Endothelial cell (in vitro differentiated cells): ENCODE results near the gene CD36. TPM values are rescaled to one million over a fixed set of nuclear protein-coding genes. Genes with fewer than 3 reads are reported as not detected.

Experiments used
- DNase-seq: peaks from one replicate; pipeline ENCODE4 v3.0.0; 2021; ENCODE audit warnings: low spot score
- H3K27ac Mint-ChIP-seq: one replicate; pipeline ENCODE4 v1.8.0; 2021; ENCODE audit warnings: mixed read lengths, inconsistent platforms; ENCODE audit not compliant: unreplicated experiment
- H3K27me3 Mint-ChIP-seq: one replicate; pipeline ENCODE4 v1.8.0; 2021; ENCODE audit warnings: mild to moderate bottlenecking, moderate library complexity, mixed read lengths, inconsistent platforms; ENCODE audit not compliant: unreplicated experiment
- H3K36me3 Mint-ChIP-seq: one replicate; pipeline ENCODE4 v1.8.0; 2021; ENCODE audit warnings: mild to moderate bottlenecking, low read depth, mixed read lengths, inconsistent platforms; ENCODE audit not compliant: unreplicated experiment
- H3K4me1 Mint-ChIP-seq: one replicate; pipeline ENCODE4 v1.8.0; 2021; ENCODE audit warnings: mild to moderate bottlenecking, mixed read lengths, inconsistent platforms; ENCODE audit not compliant: unreplicated experiment
- H3K4me3 Mint-ChIP-seq: one replicate; pipeline ENCODE4 v1.8.0; 2021; ENCODE audit warnings: mild to moderate bottlenecking, mixed read lengths, inconsistent platforms; ENCODE audit not compliant: unreplicated experiment
- H3K9me3 Mint-ChIP-seq: one replicate; pipeline ENCODE4 v1.8.0; 2021; ENCODE audit warnings: mixed read lengths, inconsistent platforms; ENCODE audit not compliant: unreplicated experiment
- total RNA-seq: library from RNA; stranded (reverse); fragmentation: NEBNext Ultra II Directional; extraction: Animal tissue kit (Norgen Biotek cat#: 25700); gene quantifications from one replicate; pipeline ENCODE4 v1.2.1, GENCODE V29; 2021; ENCODE audit not compliant: unreplicated experiment
- TF ChIP-seq, protein P1 (sequence below): fragments of 200-600 bp; sonication (generic); IDR thresholded peaks from one replicate; pipeline ENCODE4 v1.5.0; 2021; ENCODE audit warnings: antibody characterized with exemption; ENCODE audit not compliant: unreplicated experiment

The CD36 gene
- total RNA-seq, 1 donor from 2014 or later = 3.8 TPM

DNA sequence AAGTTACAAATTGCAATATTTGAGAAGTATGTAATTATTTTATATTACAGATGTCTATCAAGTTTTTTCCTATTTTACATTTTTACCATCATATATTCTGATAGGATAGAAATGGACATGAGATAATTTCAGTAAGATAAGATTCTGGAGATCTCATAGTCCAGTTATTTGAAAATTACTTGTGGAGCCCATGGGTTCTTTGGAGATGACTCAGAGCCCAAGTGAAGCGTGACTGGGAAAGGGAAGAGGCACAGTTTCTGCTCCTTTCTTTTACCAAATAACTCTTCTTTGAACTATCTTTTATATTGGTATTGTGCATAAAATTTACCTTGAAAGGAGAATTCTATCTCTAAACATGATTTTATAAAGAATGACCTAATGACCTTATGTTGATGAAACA lies 2.4 kb downstream of the CD36 start:
- Mint-ChIP-seq H3K4me1 (peaks cover 30% of the 10 kb centered on the region), H3K36me3 (no peaks in the 10 kb centered on the region), H3K27ac (no peak overlapping the region), H3K9me3 (no peaks in the 10 kb centered on the region), H3K4me3 (no peak overlapping the region), H3K27me3 (peaks cover 2% of the 10 kb centered on the region)
- TF ChIP-seq, protein P1, sequence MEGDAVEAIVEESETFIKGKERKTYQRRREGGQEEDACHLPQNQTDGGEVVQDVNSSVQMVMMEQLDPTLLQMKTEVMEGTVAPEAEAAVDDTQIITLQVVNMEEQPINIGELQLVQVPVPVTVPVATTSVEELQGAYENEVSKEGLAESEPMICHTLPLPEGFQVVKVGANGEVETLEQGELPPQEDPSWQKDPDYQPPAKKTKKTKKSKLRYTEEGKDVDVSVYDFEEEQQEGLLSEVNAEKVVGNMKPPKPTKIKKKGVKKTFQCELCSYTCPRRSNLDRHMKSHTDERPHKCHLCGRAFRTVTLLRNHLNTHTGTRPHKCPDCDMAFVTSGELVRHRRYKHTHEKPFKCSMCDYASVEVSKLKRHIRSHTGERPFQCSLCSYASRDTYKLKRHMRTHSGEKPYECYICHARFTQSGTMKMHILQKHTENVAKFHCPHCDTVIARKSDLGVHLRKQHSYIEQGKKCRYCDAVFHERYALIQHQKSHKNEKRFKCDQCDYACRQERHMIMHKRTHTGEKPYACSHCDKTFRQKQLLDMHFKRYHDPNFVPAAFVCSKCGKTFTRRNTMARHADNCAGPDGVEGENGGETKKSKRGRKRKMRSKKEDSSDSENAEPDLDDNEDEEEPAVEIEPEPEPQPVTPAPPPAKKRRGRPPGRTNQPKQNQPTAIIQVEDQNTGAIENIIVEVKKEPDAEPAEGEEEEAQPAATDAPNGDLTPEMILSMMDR = no peak
- no peak for DNase-seq

DNA sequence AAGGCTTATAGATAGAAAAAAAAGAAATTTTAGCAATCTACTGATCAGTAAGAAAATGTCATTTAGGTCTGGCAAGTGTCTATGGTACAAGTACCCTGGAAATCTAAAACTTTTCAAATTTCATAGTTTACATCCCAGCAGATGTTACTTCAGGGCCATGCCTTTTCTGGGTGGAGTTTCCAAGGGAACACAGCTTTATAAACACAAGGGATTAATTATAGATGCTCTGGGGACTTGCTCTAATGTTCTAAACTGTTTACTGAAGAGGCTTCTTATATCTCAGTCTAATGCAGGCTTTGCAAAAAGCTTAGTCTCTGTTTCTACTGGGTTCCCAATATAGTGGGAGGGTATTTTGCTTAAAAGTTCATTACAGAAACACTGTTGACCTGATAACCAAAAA lies 3.1 kb downstream of the CD36 start:
- H3K27me3 Mint-ChIP-seq = peaks cover 2% of the 10 kb centered on the region
- DNase-seq = no peak

DNA sequence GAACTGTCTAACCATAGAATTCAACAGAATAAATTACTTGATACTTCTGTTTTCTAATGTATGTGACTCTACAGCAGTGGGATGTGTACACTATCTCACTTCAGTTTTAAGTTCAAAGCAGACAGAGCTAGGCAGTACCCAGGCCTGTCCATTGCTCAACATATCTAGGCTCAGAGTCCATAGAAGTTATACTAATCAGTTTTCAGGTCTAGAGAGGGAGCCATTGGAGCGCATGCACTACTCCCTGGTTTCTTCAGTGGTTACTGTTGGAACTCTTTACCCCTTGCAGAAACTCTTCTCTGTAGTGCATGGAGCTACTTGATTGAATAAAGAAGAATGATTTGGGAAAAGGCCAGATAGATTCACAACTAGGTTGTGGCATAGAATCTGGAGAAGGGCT lies 4.4 kb downstream of the CD36 start:
- no peak overlapping the region for H3K4me3 Mint-ChIP-seq
- H3K27me3 Mint-ChIP-seq = peaks cover 2% of the 10 kb centered on the region
- no peaks in the 10 kb centered on the region for H3K36me3 Mint-ChIP-seq
- H3K4me1 Mint-ChIP-seq = peaks cover 21% of the 10 kb centered on the region
- no peaks in the 10 kb centered on the region for H3K9me3 Mint-ChIP-seq
- H3K27ac Mint-ChIP-seq = no peak overlapping the region
- no peak for DNase-seq
- TF ChIP-seq, protein P1 = no peak

More for the DNA sequence above, 3.1 kb downstream of the CD36 start:
- Mint-ChIP-seq H3K4me1 (peaks cover 30% of the 10 kb centered on the region), H3K36me3 (no peaks in the 10 kb centered on the region), H3K9me3 (no peaks in the 10 kb centered on the region), H3K4me3 (no peak overlapping the region), H3K27ac (no peak overlapping the region)
- TF ChIP-seq, protein P1 = no peak

DNA sequence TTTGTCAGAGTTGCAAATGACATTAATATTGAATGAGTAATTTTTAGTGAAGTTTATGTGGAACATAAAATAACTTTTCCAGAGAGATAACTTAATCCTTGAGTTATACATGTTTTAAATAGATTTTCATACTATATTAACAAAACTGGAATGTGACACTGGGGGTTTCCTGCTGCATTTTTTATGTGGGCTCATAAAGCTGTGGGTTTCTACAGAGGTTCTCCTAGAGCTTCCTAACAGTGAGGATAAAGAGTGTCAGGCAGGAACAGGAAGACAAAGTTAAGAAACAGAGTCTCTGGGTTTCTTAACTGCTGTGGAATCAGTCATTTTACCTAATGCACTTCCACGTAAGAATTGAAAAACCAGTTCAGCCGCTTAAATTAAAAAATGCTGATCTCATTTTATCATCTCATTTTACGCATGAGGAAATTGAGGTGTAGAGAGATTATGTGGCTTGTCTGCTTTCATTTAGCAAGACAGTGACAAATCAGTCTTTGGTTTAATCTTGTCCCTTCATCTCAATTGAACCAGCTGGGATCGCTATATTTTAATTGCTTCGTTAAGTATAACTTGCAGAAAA lies 5.0 kb downstream of the CD36 start:
- no peak overlapping the region for H3K27ac Mint-ChIP-seq
- TF ChIP-seq, protein P1 = no peak

DNA sequence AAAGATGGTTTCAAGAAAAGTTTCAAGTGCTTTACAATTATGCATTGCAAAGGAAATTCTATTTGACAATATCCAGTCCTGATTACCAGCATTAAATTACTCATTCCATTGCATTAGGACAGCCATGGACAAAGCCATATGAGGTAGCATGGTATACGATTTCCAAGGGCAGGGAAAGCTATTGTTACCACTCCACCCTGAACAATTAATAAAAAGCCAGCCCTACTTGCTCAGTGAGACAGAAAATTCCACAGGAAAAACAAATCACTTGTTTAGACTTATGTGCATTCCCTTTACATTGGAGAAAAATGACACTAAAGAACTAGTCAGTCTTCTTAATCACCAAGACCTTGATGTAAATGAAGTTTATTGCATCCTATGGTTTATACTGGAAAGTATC lies 5.6 kb downstream of the CD36 start:
- Mint-ChIP-seq H3K9me3 (no peaks in the 10 kb centered on the region), H3K36me3 (no peaks in the 10 kb centered on the region), H3K27me3 (no peaks in the 10 kb centered on the region), H3K4me3 (no peak overlapping the region), H3K27ac (no peak overlapping the region), H3K4me1 (peaks cover 18% of the 10 kb centered on the region)
- TF ChIP-seq, protein P1 = no peak
- no peak for DNase-seq

More for the DNA sequence above, 5.0 kb downstream of the CD36 start:
- Mint-ChIP-seq H3K4me1 (peaks cover 19% of the 10 kb centered on the region), H3K4me3 (no peak overlapping the region), H3K27me3 (peaks cover 1% of the 10 kb centered on the region), H3K9me3 (no peaks in the 10 kb centered on the region), H3K36me3 (no peaks in the 10 kb centered on the region)
- no peak for DNase-seq
